ENCODE measurements around the gene C8A. TPM values are rescaled to one million over a fixed set of nuclear protein-coding genes. Genes with fewer than 3 reads are reported as not detected.

Gene C8A
- total RNA-seq, 1 donor from 2014 or later = not detected

DNA sequence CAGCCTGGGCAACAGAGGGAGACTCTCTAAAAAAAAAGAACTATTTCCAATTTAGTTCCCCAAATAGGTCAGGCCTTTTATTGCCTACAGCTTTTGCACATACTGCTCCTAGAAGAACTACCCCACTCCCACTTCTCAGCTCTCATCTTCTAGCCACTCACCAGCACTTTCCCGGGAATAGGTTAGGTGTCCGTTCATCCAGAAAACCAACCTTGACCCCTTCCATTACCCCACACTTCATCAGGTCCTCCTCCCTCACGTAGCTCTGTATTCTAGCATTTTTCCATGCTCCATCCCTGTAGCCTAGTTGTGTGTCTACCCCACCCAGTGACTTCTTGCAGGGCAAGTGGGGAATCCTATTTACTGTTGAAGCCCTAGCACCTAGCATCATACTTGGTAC, 68.6 kb downstream of the C8A start:
- no peak for DNase-seq (ENCODE audit: low read depth, low spot score)
- H3K36me3 Mint-ChIP-seq (ENCODE audit: low read depth) = no peaks in the 10 kb centered on the region
- H3K9me3 Mint-ChIP-seq = no peaks in the 10 kb centered on the region
- no peaks in the 10 kb centered on the region for H3K27me3 Mint-ChIP-seq (ENCODE audit: low read depth)
- H3K27ac Mint-ChIP-seq (ENCODE audit: unreplicated experiment) = no peak overlapping the region
- peaks cover 25% of the 10 kb centered on the region for H3K4me1 Mint-ChIP-seq
- H3K4me3 Mint-ChIP-seq = no peak overlapping the region
- TF ChIP-seq CTCF (conservative IDR thresholded peaks at IDR 0.05) = no peak

GRCh38 chr1:56924116-56924515, 69.5 kb downstream of the C8A start:
- Mint-ChIP-seq H3K27ac (ENCODE audit: unreplicated experiment) (no peak overlapping the region), H3K4me1 (peaks cover 25% of the 10 kb centered on the region), H3K36me3 (ENCODE audit: low read depth) (no peaks in the 10 kb centered on the region), H3K27me3 (ENCODE audit: low read depth) (no peaks in the 10 kb centered on the region), H3K9me3 (no peaks in the 10 kb centered on the region), H3K4me3 (no peak overlapping the region)
- no peak for DNase-seq (ENCODE audit: low read depth, low spot score)
- TF ChIP-seq CTCF (conservative IDR thresholded peaks at IDR 0.05) = no peak

DNA sequence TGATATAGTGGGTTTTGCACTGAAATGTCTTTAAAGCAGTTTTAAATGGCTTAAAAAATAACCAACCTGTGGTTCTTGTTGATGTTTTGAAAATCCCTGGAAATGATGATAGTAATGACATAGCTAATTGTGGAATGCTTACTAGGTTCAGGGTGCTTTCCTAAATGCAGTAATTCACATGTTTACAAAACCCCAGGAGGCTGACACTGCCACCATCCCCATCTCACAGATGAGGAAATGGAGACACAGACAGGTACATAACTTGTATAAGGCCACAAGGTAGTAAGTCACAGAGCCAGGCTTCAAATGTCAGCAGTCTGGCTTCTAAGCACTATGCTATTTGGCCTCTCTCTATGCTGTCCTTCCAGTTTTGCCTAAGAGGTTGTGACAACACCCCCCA, 70.6 kb downstream of the C8A start:
- peaks cover 4% of the 10 kb centered on the region for H3K9me3 Mint-ChIP-seq
- no peaks in the 10 kb centered on the region for H3K36me3 Mint-ChIP-seq (ENCODE audit: low read depth)
- no peaks in the 10 kb centered on the region for H3K27me3 Mint-ChIP-seq (ENCODE audit: low read depth)
- H3K27ac Mint-ChIP-seq (ENCODE audit: unreplicated experiment) = no peak overlapping the region
- DNase-seq (ENCODE audit: low read depth, low spot score) = no peak
- peaks cover 25% of the 10 kb centered on the region for H3K4me1 Mint-ChIP-seq
- TF ChIP-seq CTCF (conservative IDR thresholded peaks at IDR 0.05) = no peak
- H3K4me3 Mint-ChIP-seq = no peak overlapping the region

- no peak overlapping the region for H3K4me3 Mint-ChIP-seq
- H3K27me3 Mint-ChIP-seq (ENCODE audit: low read depth) = no peaks in the 10 kb centered on the region
- H3K9me3 Mint-ChIP-seq = peaks cover 4% of the 10 kb centered on the region
- H3K36me3 Mint-ChIP-seq (ENCODE audit: low read depth) = no peaks in the 10 kb centered on the region
- peaks cover 16% of the 10 kb centered on the region for H3K4me1 Mint-ChIP-seq
- TF ChIP-seq CTCF (conservative IDR thresholded peaks at IDR 0.05) = no peak
- no peak for DNase-seq (ENCODE audit: low read depth, low spot score)
- H3K27ac Mint-ChIP-seq (ENCODE audit: unreplicated experiment) = no peak overlapping the region
These were observed 72.6 kb downstream of the C8A start for GRCh38 chr1:56927171-56927570.

- H3K36me3 Mint-ChIP-seq (ENCODE audit: low read depth) = no peaks in the 10 kb centered on the region
- H3K27me3 Mint-ChIP-seq (ENCODE audit: low read depth) = no peaks in the 10 kb centered on the region
- TF ChIP-seq CTCF (conservative IDR thresholded peaks at IDR 0.05) = no peak
- peaks cover 4% of the 10 kb centered on the region for H3K9me3 Mint-ChIP-seq
- DNase-seq (ENCODE audit: low read depth, low spot score) = no peak
- H3K4me1 Mint-ChIP-seq = peaks cover 13% of the 10 kb centered on the region
- no peak overlapping the region for H3K4me3 Mint-ChIP-seq
- H3K27ac Mint-ChIP-seq (ENCODE audit: unreplicated experiment) = no peak overlapping the region
These were observed 73.4 kb downstream of the C8A start for GRCh38 chr1:56927986-56928385.

GRCh38 chr1:56929492-56929891, 74.9 kb downstream of the C8A start:
- TF ChIP-seq CTCF (conservative IDR thresholded peaks at IDR 0.05) = no peak
- Mint-ChIP-seq H3K27ac (ENCODE audit: unreplicated experiment) (no peak overlapping the region), H3K27me3 (ENCODE audit: low read depth) (no peaks in the 10 kb centered on the region), H3K9me3 (peaks cover 4% of the 10 kb centered on the region), H3K4me1 (peaks cover 10% of the 10 kb centered on the region), H3K4me3 (no peak overlapping the region), H3K36me3 (ENCODE audit: low read depth) (no peaks in the 10 kb centered on the region)
- no peak for DNase-seq (ENCODE audit: low read depth, low spot score)

Measured in neural crest cell (in vitro differentiated cells).